Activated T-cell treated with anti-CD3 and anti-CD28 coated beads, Interleukin-2, amount 50 U/mL, for 24 hours (primary cell): Measurements from ENCODE around the gene GPR143.

Experiments used
- DNase-seq: peaks from one replicate; pipeline ENCODE4 v3.0.0-alpha.2; 2020
- H3K27ac Mint-ChIP-seq: 2 replicates; pipeline ENCODE4 v1.8.0; 2020; ENCODE audit warnings: mild to moderate bottlenecking, mixed read lengths
- H3K27me3 Mint-ChIP-seq: 2 replicates; pipeline ENCODE4 v1.8.0; 2020; ENCODE audit warnings: mixed read lengths
- H3K36me3 Mint-ChIP-seq: 2 replicates; pipeline ENCODE4 v1.8.0; 2020; ENCODE audit warnings: low read depth, mixed read lengths
- H3K4me1 Mint-ChIP-seq: 2 replicates; pipeline ENCODE4 v1.8.0; 2020; ENCODE audit warnings: low read depth, mixed read lengths
- H3K4me3 Mint-ChIP-seq: 2 replicates; pipeline ENCODE4 v1.8.0; 2020; ENCODE audit warnings: mild to moderate bottlenecking, moderate library complexity, mixed read lengths
- H3K9me3 Mint-ChIP-seq: 2 replicates; pipeline ENCODE4 v1.8.0; 2020; ENCODE audit warnings: mixed read lengths

GPR143 gene

DNA sequence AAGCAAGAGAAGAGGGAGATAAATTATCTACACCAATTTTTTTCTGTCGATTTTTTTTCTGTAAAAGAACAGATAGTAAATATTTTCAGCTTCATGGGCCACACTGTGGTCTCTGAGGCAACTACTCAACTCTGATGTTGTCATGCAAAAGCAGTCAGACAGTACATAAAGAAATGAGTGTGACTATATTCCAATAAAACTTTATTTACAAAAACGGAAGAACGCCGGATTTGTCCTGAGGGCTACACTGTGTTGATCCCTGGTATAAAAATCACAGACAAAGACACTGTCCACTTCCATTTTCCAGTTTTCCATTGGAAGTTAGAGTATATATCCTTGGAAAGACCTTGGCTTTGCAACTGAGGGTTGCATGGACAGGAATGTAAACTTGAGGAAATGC is 18.0 kb downstream of the GPR143 start:
- no peak overlapping the region for H3K4me3 Mint-ChIP-seq
- peaks cover 8% of the 10 kb centered on the region for H3K9me3 Mint-ChIP-seq
- no peak overlapping the region for H3K27ac Mint-ChIP-seq
- peaks cover 16% of the 10 kb centered on the region for H3K4me1 Mint-ChIP-seq
- peaks cover 8% of the 10 kb centered on the region for H3K36me3 Mint-ChIP-seq
- no peak for DNase-seq
- peaks cover 17% of the 10 kb centered on the region for H3K27me3 Mint-ChIP-seq

DNA sequence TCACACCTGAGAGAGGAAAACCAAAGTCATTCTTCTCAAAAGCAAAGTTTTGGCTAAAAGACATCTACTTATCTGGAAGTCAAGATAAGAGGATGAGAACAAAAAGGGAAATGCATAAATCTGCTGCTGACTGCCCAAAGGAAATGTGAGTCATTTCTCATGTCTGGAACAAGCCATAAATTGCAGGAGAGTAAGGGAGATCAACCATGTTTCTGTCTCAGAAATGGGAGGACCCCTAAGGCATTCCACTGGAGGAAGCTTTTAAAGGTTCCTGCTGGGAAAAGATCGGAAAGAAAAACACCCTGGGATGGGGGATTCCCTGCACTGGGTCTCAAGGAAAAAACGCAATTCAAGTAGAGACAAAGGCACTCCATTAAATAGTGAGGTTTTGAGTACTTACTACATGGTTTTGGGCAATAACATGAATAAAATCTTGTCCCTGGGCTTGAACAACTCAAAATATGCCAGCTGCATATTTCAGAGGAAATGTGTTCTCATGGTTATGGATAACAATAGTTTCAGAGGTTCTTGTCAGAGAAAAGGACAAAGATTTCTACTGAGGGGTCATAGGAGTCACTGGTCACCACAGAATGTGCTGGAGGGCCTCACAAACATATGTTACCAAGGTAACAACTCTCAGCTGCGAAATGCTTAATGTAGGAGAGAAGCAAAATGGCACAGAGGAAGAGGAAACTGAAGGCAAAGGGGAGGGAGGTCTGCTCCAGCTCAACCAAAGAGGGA is 19.3 kb downstream of the GPR143 start:
- peaks cover 8% of the 10 kb centered on the region for H3K36me3 Mint-ChIP-seq
- DNase-seq: no peak
- H3K27ac Mint-ChIP-seq: no peak overlapping the region
- peaks cover 13% of the 10 kb centered on the region for H3K27me3 Mint-ChIP-seq
- peaks cover 16% of the 10 kb centered on the region for H3K4me1 Mint-ChIP-seq
- H3K4me3 Mint-ChIP-seq: no peak overlapping the region
- peaks cover 8% of the 10 kb centered on the region for H3K9me3 Mint-ChIP-seq

GRCh38 chrX:9745417-9746115 is 20.1 kb downstream of the GPR143 start:
- peaks cover 8% of the 10 kb centered on the region for H3K9me3 Mint-ChIP-seq
- peaks cover 13% of the 10 kb centered on the region for H3K27me3 Mint-ChIP-seq
- H3K4me3 Mint-ChIP-seq: no peak overlapping the region
- H3K36me3 Mint-ChIP-seq: peaks cover 8% of the 10 kb centered on the region
- peaks cover 16% of the 10 kb centered on the region for H3K4me1 Mint-ChIP-seq
- no peak overlapping the region for H3K27ac Mint-ChIP-seq
- no peak for DNase-seq

DNA sequence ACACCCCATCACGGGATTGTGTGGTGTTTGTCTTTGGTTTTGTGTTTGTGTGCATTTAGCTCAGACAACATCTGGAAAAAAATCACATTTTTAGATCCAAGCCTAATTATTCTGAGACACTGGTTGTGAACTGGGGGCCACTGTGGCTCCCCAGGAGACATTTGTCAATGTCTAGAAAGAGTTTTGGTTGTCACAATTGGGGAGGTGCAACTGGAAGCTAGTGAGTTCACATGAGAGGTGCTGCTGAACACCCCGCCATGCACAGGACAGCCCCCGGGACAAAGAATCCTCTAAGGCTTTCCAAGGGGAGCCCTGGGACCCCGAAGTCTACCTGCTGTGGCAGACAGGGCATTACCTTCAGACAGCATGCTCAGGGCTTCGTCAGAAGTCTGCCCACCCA is 26.5 kb downstream of the GPR143 start:
- Mint-ChIP-seq H3K27ac (no peak overlapping the region), H3K4me3 (no peak overlapping the region), H3K9me3 (peaks cover 3% of the 10 kb centered on the region), H3K36me3 (peaks cover 4% of the 10 kb centered on the region), H3K4me1 (no peaks in the 10 kb centered on the region), H3K27me3 (peaks cover 19% of the 10 kb centered on the region)
- DNase-seq: no peak

- no peaks in the 10 kb centered on the region for H3K4me1 Mint-ChIP-seq
- no peak overlapping the region for H3K27ac Mint-ChIP-seq
- H3K36me3 Mint-ChIP-seq: no peaks in the 10 kb centered on the region
- DNase-seq: no peak
- no peaks in the 10 kb centered on the region for H3K9me3 Mint-ChIP-seq
- peaks cover 16% of the 10 kb centered on the region for H3K27me3 Mint-ChIP-seq
- H3K4me3 Mint-ChIP-seq: no peak overlapping the region
Measured at GRCh38 chrX:9738151-9738550, 27.5 kb downstream of the GPR143 start.

DNA sequence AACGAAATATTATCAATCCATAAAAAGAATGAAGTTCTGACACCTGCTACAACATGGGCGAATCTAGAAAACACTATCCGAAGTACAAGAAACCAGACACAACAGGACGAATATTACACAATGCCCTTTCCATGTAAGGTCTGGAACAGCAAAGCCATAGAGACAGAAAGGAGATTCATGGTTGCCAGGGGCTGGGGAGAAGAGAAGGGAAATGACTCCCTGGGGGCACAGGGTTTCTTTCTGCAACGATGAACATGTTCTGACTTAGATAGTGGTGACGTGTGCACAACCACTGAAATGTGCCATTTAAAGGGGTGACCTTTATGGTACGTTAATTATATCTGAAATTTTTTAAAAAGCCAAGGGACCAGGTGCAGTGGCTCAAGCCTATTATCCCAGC is 28.3 kb downstream of the GPR143 start:
- peaks cover 16% of the 10 kb centered on the region for H3K27me3 Mint-ChIP-seq
- no peak overlapping the region for H3K27ac Mint-ChIP-seq
- no peak overlapping the region for H3K4me3 Mint-ChIP-seq
- no peaks in the 10 kb centered on the region for H3K9me3 Mint-ChIP-seq
- H3K4me1 Mint-ChIP-seq: no peaks in the 10 kb centered on the region
- no peak for DNase-seq
- no peaks in the 10 kb centered on the region for H3K36me3 Mint-ChIP-seq

DNA sequence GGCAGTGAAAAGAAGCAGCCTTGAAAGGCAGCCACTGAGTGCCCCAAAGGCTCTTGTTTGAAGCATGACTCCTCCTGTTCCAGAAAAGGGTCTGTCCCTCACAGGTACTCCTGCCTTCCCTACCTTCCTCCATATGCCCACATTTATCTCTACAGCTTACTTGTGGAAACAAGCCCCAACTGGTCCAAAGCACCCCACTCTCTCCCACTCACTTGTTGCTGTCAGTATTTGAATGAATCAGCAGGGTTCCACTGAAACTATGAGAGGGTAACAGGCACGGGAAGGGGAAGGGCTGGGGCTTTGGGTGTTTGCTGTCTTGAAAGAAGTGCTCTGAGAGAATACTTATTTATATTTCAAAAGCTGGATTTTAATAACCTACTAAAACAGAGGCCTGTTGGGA is 34.9 kb downstream of the GPR143 start:
- DNase-seq: no peak
- Mint-ChIP-seq H3K9me3 (peaks cover 20% of the 10 kb centered on the region), H3K4me1 (peaks cover 4% of the 10 kb centered on the region), H3K4me3 (no peak overlapping the region), H3K36me3 (no peaks in the 10 kb centered on the region), H3K27ac (no peak overlapping the region), H3K27me3 (peaks cover 25% of the 10 kb centered on the region)

- Mint-ChIP-seq H3K9me3 (peaks cover 20% of the 10 kb centered on the region), H3K4me3 (no peak overlapping the region), H3K27ac (no peak overlapping the region), H3K27me3 (peaks cover 25% of the 10 kb centered on the region), H3K36me3 (no peaks in the 10 kb centered on the region), H3K4me1 (peaks cover 4% of the 10 kb centered on the region)
- DNase-seq: no peak
Measured at GRCh38 chrX:9730078-9730477, 35.6 kb downstream of the GPR143 start.

DNA sequence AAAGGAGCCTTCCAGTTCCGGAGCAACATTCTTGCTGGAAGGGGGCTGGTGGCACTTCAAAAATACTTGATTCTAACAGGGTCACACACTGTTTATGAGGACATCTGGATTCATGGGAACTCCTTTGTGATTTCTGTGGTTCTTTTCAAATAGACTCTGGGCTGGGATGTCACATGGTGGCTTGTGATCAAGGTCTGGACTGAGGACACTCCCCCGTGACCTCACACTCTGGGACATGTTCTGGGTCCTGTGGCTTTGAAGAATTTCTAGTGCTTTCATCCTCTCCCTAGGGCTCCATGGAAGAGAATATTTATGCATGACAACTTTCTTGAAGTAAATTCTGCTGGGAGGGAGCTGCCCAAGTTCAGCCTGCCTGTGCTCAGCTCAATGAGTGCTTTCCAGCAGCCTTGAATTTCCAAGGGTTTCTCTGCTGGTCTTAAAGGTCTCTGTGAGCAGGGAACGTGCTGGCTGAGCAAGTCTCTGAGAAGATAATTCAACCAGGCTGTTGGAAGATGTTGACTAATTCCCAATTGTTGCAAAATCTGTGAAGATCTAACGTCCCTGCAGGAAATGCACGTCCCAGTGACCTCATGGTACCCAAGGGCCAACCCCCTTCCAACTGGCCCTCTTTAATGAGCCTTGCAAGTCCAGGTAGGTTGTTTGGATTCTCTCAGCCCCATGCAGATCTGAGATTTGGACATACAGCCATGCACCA is 36.3 kb downstream of the GPR143 start:
- DNase-seq: no peak
- H3K4me3 Mint-ChIP-seq: no peak overlapping the region
- H3K27ac Mint-ChIP-seq: no peak overlapping the region
- peaks cover 22% of the 10 kb centered on the region for H3K27me3 Mint-ChIP-seq
- peaks cover 4% of the 10 kb centered on the region for H3K4me1 Mint-ChIP-seq
- peaks cover 20% of the 10 kb centered on the region for H3K9me3 Mint-ChIP-seq
- no peaks in the 10 kb centered on the region for H3K36me3 Mint-ChIP-seq

DNA sequence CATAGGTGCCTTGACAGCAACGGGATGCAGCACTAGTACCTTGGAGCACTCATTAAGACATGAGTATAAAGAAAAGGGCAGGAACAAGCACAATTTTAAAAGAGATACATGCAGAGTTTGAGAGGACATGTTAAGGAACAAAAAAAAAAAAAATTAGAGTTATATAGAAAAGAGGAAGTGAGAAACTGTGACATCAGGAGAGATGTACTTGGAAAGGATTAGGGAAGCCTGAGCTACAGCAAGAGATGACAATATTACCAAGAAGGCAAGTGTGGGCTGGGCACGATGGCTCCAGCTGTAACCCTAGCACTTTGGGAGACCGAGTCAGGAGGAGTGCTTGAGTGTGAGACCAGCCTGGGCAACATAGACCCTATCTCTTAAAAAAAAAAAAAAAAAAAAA is 37.4 kb downstream of the GPR143 start:
- Mint-ChIP-seq H3K4me1 (peaks cover 4% of the 10 kb centered on the region), H3K36me3 (no peaks in the 10 kb centered on the region), H3K4me3 (no peak overlapping the region), H3K27me3 (peaks cover 18% of the 10 kb centered on the region), H3K27ac (no peak overlapping the region), H3K9me3 (peaks cover 24% of the 10 kb centered on the region)
- DNase-seq: no peak

GRCh38 chrX:9724711-9725110 is 40.9 kb downstream of the GPR143 start:
- Mint-ChIP-seq H3K9me3 (peaks cover 40% of the 10 kb centered on the region), H3K27ac (no peak overlapping the region), H3K4me3 (no peak overlapping the region), H3K36me3 (peaks cover 24% of the 10 kb centered on the region), H3K27me3 (peaks cover 13% of the 10 kb centered on the region), H3K4me1 (no peaks in the 10 kb centered on the region)
- DNase-seq: no peak

DNA sequence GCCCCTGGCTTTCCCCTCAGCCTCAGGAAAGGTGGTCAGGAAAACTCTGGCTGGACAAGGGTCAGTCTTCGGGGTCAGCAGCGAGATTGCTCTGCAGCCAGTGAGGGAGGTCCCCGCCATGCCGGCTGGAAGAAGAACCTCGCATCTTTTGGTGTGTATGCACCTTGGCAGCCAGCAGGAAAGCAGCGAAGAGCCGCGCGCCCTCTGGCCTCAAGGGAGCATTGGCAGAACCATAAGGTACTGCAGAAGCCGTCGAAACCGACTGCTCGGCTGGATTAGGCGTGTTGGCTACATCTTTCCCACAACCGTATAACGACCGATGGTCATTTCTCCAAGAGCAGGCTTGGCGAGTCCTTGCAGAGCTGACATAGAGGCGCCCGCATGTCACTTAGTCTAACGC is 48.3 kb downstream of the GPR143 start:
- no peak overlapping the region for H3K27ac Mint-ChIP-seq
- H3K9me3 Mint-ChIP-seq: peaks cover 11% of the 10 kb centered on the region
- DNase-seq: no peak
- H3K4me3 Mint-ChIP-seq: no peak overlapping the region
- H3K36me3 Mint-ChIP-seq: peaks cover 91% of the 10 kb centered on the region
- peaks cover 2% of the 10 kb centered on the region for H3K27me3 Mint-ChIP-seq
- H3K4me1 Mint-ChIP-seq: no peaks in the 10 kb centered on the region

DNA sequence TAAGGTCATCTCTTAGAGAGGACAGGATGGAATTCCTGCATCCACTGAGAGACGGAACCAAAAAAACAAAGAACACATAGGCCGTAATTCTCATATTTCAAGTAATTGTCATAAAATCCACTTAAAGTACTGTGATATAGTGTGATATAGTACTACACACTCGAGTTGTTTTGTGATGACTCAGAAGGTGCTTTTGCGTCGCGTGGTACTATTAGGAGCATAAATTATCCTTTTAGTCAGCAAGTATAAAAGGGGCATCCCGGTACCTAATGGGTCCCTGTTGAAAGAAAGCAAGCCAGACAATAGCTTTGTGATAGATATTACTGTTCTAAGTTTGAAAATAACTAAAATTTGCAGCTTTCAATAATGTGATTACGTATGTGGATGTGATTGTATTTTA is 55.3 kb downstream of the GPR143 start:
- H3K9me3 Mint-ChIP-seq: no peaks in the 10 kb centered on the region
- peaks cover 7% of the 10 kb centered on the region for H3K4me1 Mint-ChIP-seq
- H3K36me3 Mint-ChIP-seq: peaks cover 67% of the 10 kb centered on the region
- no peak for DNase-seq
- no peak overlapping the region for H3K4me3 Mint-ChIP-seq
- H3K27ac Mint-ChIP-seq: no peak overlapping the region
- H3K27me3 Mint-ChIP-seq: no peaks in the 10 kb centered on the region

DNA sequence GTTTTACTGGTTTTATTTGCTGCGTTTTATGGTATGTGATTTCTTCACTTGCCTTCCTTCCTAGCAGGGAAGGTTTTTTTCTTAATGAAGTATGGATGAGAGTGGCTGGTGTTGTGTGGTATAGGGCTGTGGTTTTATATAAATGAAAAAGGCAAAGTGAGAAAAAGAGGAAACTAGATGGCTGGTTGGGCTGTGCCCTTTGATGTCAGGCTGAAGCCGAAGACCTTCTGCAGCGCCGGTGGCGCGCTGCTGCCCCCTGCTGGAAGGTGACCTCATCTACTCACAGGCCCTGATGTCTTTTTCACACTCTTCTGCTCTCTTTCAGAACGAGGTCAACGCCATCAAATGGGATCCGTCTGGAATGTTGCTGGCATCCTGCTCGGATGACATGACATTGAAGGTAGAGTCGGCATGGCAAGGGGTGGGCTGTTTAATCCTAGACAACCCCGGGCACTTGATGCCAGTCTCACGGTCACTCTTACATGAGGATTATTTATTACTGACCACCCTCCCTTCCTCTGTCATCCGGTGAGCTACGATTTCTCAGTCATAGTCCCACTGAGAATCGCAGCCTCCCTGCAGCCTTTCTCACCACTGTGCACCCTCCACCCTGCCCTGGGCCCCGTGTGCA is 56.6 kb downstream of the GPR143 start:
- Mint-ChIP-seq H3K4me1 (peaks cover 7% of the 10 kb centered on the region), H3K27me3 (no peaks in the 10 kb centered on the region), H3K36me3 (peaks cover 68% of the 10 kb centered on the region), H3K9me3 (no peaks in the 10 kb centered on the region), H3K4me3 (no peak overlapping the region), H3K27ac (no peak overlapping the region)
- DNase-seq: peak; percentile 85
